Endothelial cell of umbilical vein (primary cell): ENCODE measurements around the gene RABEP1. TPM values are rescaled to one million over a fixed set of nuclear protein-coding genes. Genes with fewer than 3 reads are reported as not detected.

ENCODE experiments used
- BruUV-seq: library from RNA; stranded (reverse); fragments of 400-500 nt; replicated peaks from 2 replicates; lab custom pipeline; 2021; lab: Mats Ljungman, UMichigan
- CTCF ChIA-PET: fragments of 300-600, 350-600 bp; sonication (Branson Sonifier 250); formaldehyde crosslinking; loops from one replicate; lab custom pipeline; 2021; ENCODE audit warnings: antibody characterized with exemption, inconsistent platforms; lab: Charles Lee
- POLR2A ChIA-PET: fragments of 300-600, 350-600 bp; sonication (Branson Sonifier 250); formaldehyde crosslinking; loops from one replicate; lab custom pipeline; 2021; ENCODE audit warnings: antibody characterized with exemption, inconsistent platforms; lab: Charles Lee
- DNase-seq: peaks from one replicate; pipeline ENCODE4 v3.0.0-alpha.2; 2011; ENCODE audit warnings: low read depth, low spot score
- FAIRE-seq: peaks from 2 replicates; lab custom pipeline; 2011; peaks lifted over from hg19 to GRCh38; lab: Jason Lieb, UNC
- H2AFZ ChIP-seq: 2 replicates; pipeline ENCODE4 v1.6.0; 2012; ENCODE audit warnings: low read depth, low read length, control low read depth, inconsistent platforms
- H3K27ac ChIP-seq: 2 replicates; pipeline ENCODE4 v1.5.1; 2011; ENCODE audit warnings: low read depth, mild to moderate bottlenecking, control low read depth, low read length, moderate library complexity; ENCODE audit not compliant: insufficient read depth
- H3K27me3 ChIP-seq, 2 experiments: 2 replicates each; pipeline versions ENCODE4 v1.6.0 to v1.6.1; 2011; ENCODE audit warnings: low read length in 2 of 2, mixed read lengths in 1 of 2; ENCODE audit not compliant: control insufficient read depth in 2 of 2, insufficient read depth in 2 of 2
- H3K36me3 ChIP-seq, 2 experiments: 2 replicates in 1 of 2; 3 replicates in 1 of 2; pipeline ENCODE4 v1.5.1; 2011; ENCODE audit warnings: low read length in 2 of 2, mild to moderate bottlenecking in 1 of 2, moderate library complexity in 1 of 2; ENCODE audit not compliant: control insufficient read depth in 2 of 2, insufficient read depth in 2 of 2; ENCODE audit errors: extremely low read depth in 1 of 2
- H3K4me1 ChIP-seq: 3 replicates; pipeline ENCODE4 v1.5.1; 2011; ENCODE audit warnings: mild to moderate bottlenecking, low read length; ENCODE audit not compliant: control insufficient read depth, insufficient read depth; ENCODE audit errors: extremely low read depth
- H3K4me2 ChIP-seq: 2 replicates; pipeline ENCODE4 v1.6.1; 2011; ENCODE audit warnings: low read length, control low read depth, mixed read lengths; ENCODE audit not compliant: insufficient read depth
- H3K4me3 ChIP-seq, 3 experiments: fragments of 200-600 bp in 1 of 3; sonication (generic), shearing (Covaris generic) in 1 of 3; replicated peaks in 1 of 3; 2 replicates each; pipeline ENCODE4 v1.5.1; 2011 to 2016; ENCODE audit warnings: control low read depth in 3 of 3, low read length in 3 of 3, mild to moderate bottlenecking in 2 of 3, inconsistent platforms in 1 of 3, low read depth in 1 of 3, moderate library complexity in 1 of 3; ENCODE audit not compliant: insufficient read depth in 1 of 3
- H3K79me2 ChIP-seq: 2 replicates; pipeline ENCODE4 v1.6.0; 2012; ENCODE audit warnings: low read length, inconsistent platforms; ENCODE audit not compliant: control insufficient read depth, insufficient read depth
- H3K9ac ChIP-seq: replicated peaks from 2 replicates; pipeline ENCODE3; 2011; ENCODE audit warnings: low read length, control low read depth; ENCODE audit not compliant: insufficient read depth; ENCODE audit errors: extremely low read depth
- H3K9me1 ChIP-seq: replicated peaks from 3 replicates; pipeline ENCODE4 v1.6.0; 2011; ENCODE audit warnings: mild to moderate bottlenecking, low read length; ENCODE audit not compliant: control insufficient read depth, insufficient read depth; ENCODE audit errors: extremely low read depth
- H3K9me3 ChIP-seq: replicated peaks from 2 replicates; pipeline ENCODE4 v1.5.1; 2012; ENCODE audit warnings: low read length, inconsistent platforms; ENCODE audit not compliant: control insufficient read depth, insufficient read depth
- H4K20me1 ChIP-seq: replicated peaks from 2 replicates; pipeline ENCODE3; 2011; ENCODE audit warnings: mild to moderate bottlenecking, low read length; ENCODE audit not compliant: control insufficient read depth, insufficient read depth; ENCODE audit errors: extremely low read depth
- CTCF ChIP-seq, 2 donors: IDR thresholded peaks; 1 replicate in 1 of 2; 2 replicates in 1 of 2; pipeline ENCODE4 v1.5.1; 2011; ENCODE audit warnings: low read length in 2 of 2, mild to moderate bottlenecking in 2 of 2, moderate library complexity in 2 of 2, control low read depth in 1 of 2, inconsistent platforms in 1 of 2, low read depth in 1 of 2; ENCODE audit not compliant: insufficient read depth in 1 of 2; ENCODE audit errors: extremely low read depth in 1 of 2
- EZH2 ChIP-seq: IDR thresholded peaks from 2 replicates; pipeline ENCODE4 v1.6.1; 2012; ENCODE audit warnings: borderline replicate concordance, low read depth, mild to moderate bottlenecking, moderate library complexity, low read length, inconsistent platforms; ENCODE audit not compliant: severe bottlenecking
- FOS ChIP-seq: IDR thresholded peaks from 2 replicates; pipeline ENCODE4 v1.6.1; 2011; ENCODE audit warnings: mild to moderate bottlenecking, low read length, moderate library complexity, borderline replicate concordance; ENCODE audit not compliant: insufficient read depth
- GATA2 ChIP-seq: IDR thresholded peaks from 2 replicates; pipeline ENCODE4 v1.7.0; 2011; ENCODE audit warnings: low read depth, mild to moderate bottlenecking, moderate library complexity, mixed read lengths, low read length; ENCODE audit not compliant: insufficient read length, insufficient read depth
- JUN ChIP-seq: IDR thresholded peaks from 2 replicates; pipeline ENCODE4 v1.6.1; 2011; ENCODE audit warnings: borderline replicate concordance, low read depth; ENCODE audit not compliant: insufficient read length, insufficient read depth
- MYC ChIP-seq: IDR thresholded peaks from one replicate; pipeline ENCODE4 v1.6.1; 2011; ENCODE audit warnings: mild to moderate bottlenecking, low read depth, low read length
- POLR2A ChIP-seq: IDR thresholded peaks from 2 replicates; pipeline ENCODE4 v1.6.1; 2012; ENCODE audit warnings: low read depth, mild to moderate bottlenecking, control low read depth, low read length
- POLR2AphosphoS5 ChIP-seq: IDR thresholded peaks from 2 replicates; pipeline ENCODE4 v1.6.1; 2012; ENCODE audit warnings: low read depth, mild to moderate bottlenecking, control low read depth, low read length, moderate library complexity; ENCODE audit not compliant: insufficient read depth
- dilution Hi-C: fragments of 300-500 bp; cut with MboI; formaldehyde crosslinking; loops from one replicate; pipeline ENCODE4 v1.15.0; 2019; ENCODE audit warnings: low sequenced_read_pairs; ENCODE audit not compliant: extremely low pct_ligation_motif_present
- intact Hi-C: fragments of 100-400 bp; cut with micrococcal nuclease; formaldehyde crosslinking; loops from one replicate; pipeline ENCODE4 v1.10.0; 2022
- polyA plus RNA-seq, 4 experiments: library from polyadenylated mRNA; depleted of rRNA in 3 of 4; stranded (reverse) in 3 of 4; unstranded in 1 of 4; fragments of >200 nt; gene quantifications; 2 replicates each; pipeline versions ENCODE4 v1.2.1 to v1.2.3, GENCODE V29; 2011 to 2012; ENCODE audit warnings: missing spikeins in 1 of 4
- total RNA-seq: library from RNA; stranded (reverse); gene quantifications from 2 replicates; pipeline ENCODE4 v1.2.3, GENCODE V29; 2021
- TF ChIP-seq, protein P1 (sequence below): IDR thresholded peaks from 2 replicates; pipeline ENCODE4 v1.6.1; 2011; ENCODE audit not compliant: insufficient read depth, insufficient read length

RABEP1 gene
- total and polyA plus RNA-seq, 2 donors (not counting 3 experiments of a cell fraction or from before 2014, with no cell fraction given): 10.1 to 54.8 TPM

- DNase-seq (no peak), FAIRE-seq (no peak)
- H3K27ac ChIP-seq: no peak overlapping the region
- H3K79me2 ChIP-seq: no peaks in the 10 kb centered on the region
- no peaks in the 10 kb centered on the region for H4K20me1 ChIP-seq
- no peak overlapping the region for H3K9ac ChIP-seq
- H3K9me3 ChIP-seq: no peaks in the 10 kb centered on the region
- no TSS peak for BruUV-seq
- ChIA-PET POLR2A (no interaction called here), CTCF (no interaction called here)
- H3K4me2 ChIP-seq: no peak overlapping the region
- dilution Hi-C loops (no loop called here), intact Hi-C loops (no loop called here)
- no peaks in the 10 kb centered on the region for H3K9me1 ChIP-seq
- TF ChIP-seq MYC (no peak), JUN (no peak), CTCF (IDR thresholded peaks at IDR 0.05; ENCODE audit: extremely low read depth in 1 of 2, insufficient read depth in 1 of 2, low read depth in 1 of 2, low read length in 2 of 2) (no peak), FOS (no peak), POLR2A (no peak), POLR2AphosphoS5 (no peak), GATA2 (no peak), EZH2 (no peak)
- TF ChIP-seq, protein P1, sequence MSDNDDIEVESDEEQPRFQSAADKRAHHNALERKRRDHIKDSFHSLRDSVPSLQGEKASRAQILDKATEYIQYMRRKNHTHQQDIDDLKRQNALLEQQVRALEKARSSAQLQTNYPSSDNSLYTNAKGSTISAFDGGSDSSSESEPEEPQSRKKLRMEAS: no peak
- no peak overlapping the region for H2AFZ ChIP-seq
- no peaks in the 10 kb centered on the region for H3K36me3 ChIP-seq
- no peak overlapping the region for H3K4me3 ChIP-seq
- H3K4me1 ChIP-seq: no peaks in the 10 kb centered on the region
- H3K27me3 ChIP-seq: no peaks in the 10 kb centered on the region
Observed at GRCh38 chr17:5269241-5269960, 12.7 kb upstream of the RABEP1 start.
